ENCODE measurements around the gene OBSL1. TPM values are rescaled to one million over a fixed set of nuclear protein-coding genes. Genes with fewer than 3 reads are reported as not detected.

OBSL1 gene
- total RNA-seq, 1 donor from 2014 or later: 208 TPM

- H3K9me3 ChIP-seq (replicated peaks): no peaks in the 10 kb centered on the region
- H3K27ac ChIP-seq (replicated peaks): no peak overlapping the region
- H3K4me3 ChIP-seq: no peak overlapping the region
- intact Hi-C loops (cut with micrococcal nuclease): no loop called here
- TF ChIP-seq CTCF (IDR thresholded peaks at IDR 0.05; ENCODE audit: borderline replicate concordance): no peak
- no peak for DNase-seq
- peaks cover 13% of the 10 kb centered on the region for H3K36me3 ChIP-seq
- H3K4me1 ChIP-seq: peaks cover 37% of the 10 kb centered on the region
- H3K27me3 ChIP-seq (ENCODE audit: low read depth): peaks cover 35% of the 10 kb centered on the region
These were observed 25.9 kb downstream of the OBSL1 start for GRCh38 chr2:219545295-219545942.

DNA sequence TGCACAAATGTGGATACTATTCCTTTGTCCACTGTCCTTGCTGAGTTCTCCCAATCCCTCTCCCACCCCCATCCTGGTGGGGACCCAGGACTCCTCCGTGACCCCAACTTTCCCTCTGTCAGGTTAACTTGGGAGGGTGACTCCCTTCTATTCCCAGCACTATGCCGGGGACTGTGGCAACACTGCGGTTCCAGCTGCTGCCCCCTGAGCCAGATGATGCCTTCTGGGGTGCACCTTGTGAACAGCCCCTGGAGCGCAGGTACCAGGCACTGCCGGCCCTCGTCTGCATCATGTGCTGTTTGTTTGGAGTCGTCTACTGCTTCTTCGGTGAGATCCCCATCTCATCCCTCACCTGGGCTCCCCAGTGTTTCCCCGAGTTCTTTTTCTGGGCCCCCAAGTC, 26.8 kb downstream of the OBSL1 start:
- H3K4me1 ChIP-seq: peaks cover 37% of the 10 kb centered on the region
- no peaks in the 10 kb centered on the region for H3K9me3 ChIP-seq (replicated peaks)
- peaks cover 22% of the 10 kb centered on the region for H3K36me3 ChIP-seq
- intact Hi-C loops (cut with micrococcal nuclease): no loop called here
- TF ChIP-seq CTCF (IDR thresholded peaks at IDR 0.05; ENCODE audit: borderline replicate concordance): no peak
- H3K4me3 ChIP-seq: peak overlapping the region; percentile 80
- DNase-seq: no peak
- H3K27me3 ChIP-seq (ENCODE audit: low read depth): peaks cover 38% of the 10 kb centered on the region
- peak overlapping the region; percentile 93 for H3K27ac ChIP-seq (replicated peaks)

- Histone ChIP-seq H3K4me3 (peak within 1 kb of the TSS; percentile 80), H3K4me1 (peaks cover 42% of the 10 kb centered on the region), H3K27ac (replicated peaks) (peak within 1 kb of the TSS; percentile 93), H3K9me3 (replicated peaks) (no peaks in the 10 kb centered on the region), H3K27me3 (ENCODE audit: low read depth) (peaks cover 44% of the 10 kb centered on the region), H3K36me3 (peaks cover 28% of the 10 kb centered on the region)
- DNase-seq: peak; percentile 97
- TF ChIP-seq CTCF (IDR thresholded peaks at IDR 0.05; ENCODE audit: borderline replicate concordance): no peak
- intact Hi-C loops (cut with micrococcal nuclease): no loop called here
These were observed 27.6 kb downstream of the OBSL1 start, which contains the start of the genes CHPF and TMEM198 for GRCh38 chr2:219543596-219544358. TSS of gene CHPF (minus strand) at chr2:219543809. CDS start at chr2:219543538, 271 bp downstream. TSS of gene TMEM198 (plus strand) at chr2:219544028. CDS start at chr2:219544728, 700 bp downstream.

DNA sequence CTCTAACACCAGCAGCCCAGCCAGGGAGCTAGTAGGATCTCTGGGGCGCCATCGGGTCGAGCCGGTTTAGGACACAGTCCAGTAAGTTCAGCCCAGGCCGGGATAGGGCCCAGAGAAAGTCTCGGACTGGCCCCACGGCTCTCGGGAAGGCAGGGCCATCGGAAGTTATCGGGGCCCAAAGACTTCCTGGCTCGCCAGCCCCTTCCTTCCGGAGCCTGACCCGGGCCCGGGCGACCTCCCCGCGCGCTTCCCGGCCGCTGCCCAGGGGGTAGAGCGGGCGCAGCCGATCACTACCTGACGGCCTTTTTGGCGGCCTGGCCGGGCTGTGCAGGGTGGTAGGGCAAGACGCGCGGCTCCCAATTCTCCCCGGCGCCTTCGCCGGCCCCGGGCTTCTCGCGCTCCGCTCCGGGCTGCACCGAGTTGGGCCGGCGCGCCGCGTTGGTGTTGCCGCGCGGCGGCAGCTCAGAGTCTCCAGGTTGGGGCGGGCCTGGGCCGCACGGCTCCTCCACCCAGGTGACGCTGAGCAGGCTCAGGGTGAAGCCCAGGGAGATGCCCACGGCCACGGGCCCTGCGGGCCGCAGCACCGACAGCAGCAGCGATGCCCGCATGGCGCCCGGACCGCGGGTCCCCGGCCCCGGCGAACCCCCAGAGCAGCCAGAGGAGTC, 28.3 kb downstream of the OBSL1 start:
- DNase-seq: peak; percentile 33
- H3K4me1 ChIP-seq: peaks cover 49% of the 10 kb centered on the region
- peaks cover 49% of the 10 kb centered on the region for H3K27me3 ChIP-seq (ENCODE audit: low read depth)
- no peaks in the 10 kb centered on the region for H3K9me3 ChIP-seq (replicated peaks)
- peaks cover 32% of the 10 kb centered on the region for H3K36me3 ChIP-seq
- peak overlapping the region; percentile 93 for H3K27ac ChIP-seq (replicated peaks)
- H3K4me3 ChIP-seq: peak overlapping the region; percentile 80
- no peak for TF ChIP-seq CTCF (IDR thresholded peaks at IDR 0.05; ENCODE audit: borderline replicate concordance)
- intact Hi-C loops (cut with micrococcal nuclease): no loop called here

DNA sequence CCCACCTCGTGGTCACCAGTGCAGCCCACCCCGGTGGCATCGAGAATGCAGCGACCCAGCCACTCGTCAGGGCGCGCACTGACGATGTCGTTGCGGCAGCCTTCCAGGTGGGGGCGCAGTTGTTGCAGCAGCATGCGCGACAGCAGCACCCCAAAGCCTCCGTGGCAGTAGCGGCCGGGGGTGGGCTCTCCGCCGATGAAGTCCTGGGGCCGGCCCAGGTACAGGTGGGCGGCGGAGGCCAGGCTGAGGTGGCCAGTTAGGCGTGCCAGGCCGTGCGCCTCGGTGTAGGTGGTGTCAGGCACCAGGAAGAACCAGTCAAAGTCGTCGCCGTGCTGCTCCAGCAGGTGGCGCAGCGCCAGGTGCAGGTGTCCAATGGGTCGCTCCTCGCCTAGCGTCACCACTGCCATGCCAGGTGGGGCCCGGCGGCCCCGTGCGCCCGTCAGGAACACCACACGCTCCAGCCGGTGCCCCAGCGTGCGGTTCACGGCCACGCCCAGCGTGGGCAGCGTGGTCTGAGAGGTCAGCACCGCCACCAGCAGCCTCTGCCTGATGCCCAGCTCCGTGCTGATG, 29.6 kb downstream of the OBSL1 start:
- intact Hi-C loops (cut with micrococcal nuclease): no loop called here
- no peaks in the 10 kb centered on the region for H3K9me3 ChIP-seq (replicated peaks)
- peak overlapping the region; percentile 80 for H3K4me3 ChIP-seq
- H3K4me1 ChIP-seq: peaks cover 56% of the 10 kb centered on the region
- peaks cover 32% of the 10 kb centered on the region for H3K36me3 ChIP-seq
- peak overlapping the region; percentile 93 for H3K27ac ChIP-seq (replicated peaks)
- TF ChIP-seq CTCF (IDR thresholded peaks at IDR 0.05; ENCODE audit: borderline replicate concordance): peak; percentile 85
- H3K27me3 ChIP-seq (ENCODE audit: low read depth): peaks cover 52% of the 10 kb centered on the region
- DNase-seq: peak; percentile 76
